Activated CD8-positive, alpha-beta memory T cell treated with anti-CD3 and anti-CD28 coated beads for 4 hours (primary cell): ENCODE measurements around the gene SLC29A4.
"Not testable (repeated sequence)": the region's sequence is repeated elsewhere in the genome, so short reads cannot be mapped to it uniquely, and the experiment has no call there.

Experiments used
- DNase-seq, 2 donors: peaks; one replicate each; pipeline ENCODE4 v3.0.0-alpha.2; 2020; ENCODE audit warnings: low read depth in 2 of 2

SLC29A4 gene

GRCh38 chr7:5296015-5296610 is 13.4 kb downstream of the SLC29A4 start:
- no peak for DNase-seq

- peak; percentile 35 to 47 for DNase-seq
Observed at GRCh38 chr7:5296611-5297226, 14.0 kb downstream of the SLC29A4 start.

DNA sequence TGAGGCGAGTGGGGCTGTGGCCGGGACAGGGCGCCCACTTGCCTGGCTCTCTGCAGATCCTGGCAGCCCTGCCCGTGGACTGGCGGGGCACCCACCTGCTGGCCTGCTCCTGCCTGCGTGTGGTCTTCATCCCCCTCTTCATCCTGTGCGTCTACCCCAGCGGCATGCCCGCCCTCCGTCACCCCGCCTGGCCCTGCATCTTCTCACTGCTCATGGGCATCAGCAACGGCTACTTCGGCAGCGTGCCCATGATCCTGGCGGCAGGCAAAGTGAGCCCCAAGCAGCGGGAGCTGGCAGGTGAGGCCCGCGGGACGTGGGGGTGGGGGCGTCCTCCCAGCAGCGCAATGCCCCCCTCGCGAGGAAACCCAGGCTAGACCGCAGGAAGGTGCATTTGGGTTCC is 17.6 kb downstream of the SLC29A4 start:
- DNase-seq = no peak

GRCh38 chr7:5302577-5302976 is 19.8 kb downstream of the SLC29A4 start:
- DNase-seq = no peak

DNA sequence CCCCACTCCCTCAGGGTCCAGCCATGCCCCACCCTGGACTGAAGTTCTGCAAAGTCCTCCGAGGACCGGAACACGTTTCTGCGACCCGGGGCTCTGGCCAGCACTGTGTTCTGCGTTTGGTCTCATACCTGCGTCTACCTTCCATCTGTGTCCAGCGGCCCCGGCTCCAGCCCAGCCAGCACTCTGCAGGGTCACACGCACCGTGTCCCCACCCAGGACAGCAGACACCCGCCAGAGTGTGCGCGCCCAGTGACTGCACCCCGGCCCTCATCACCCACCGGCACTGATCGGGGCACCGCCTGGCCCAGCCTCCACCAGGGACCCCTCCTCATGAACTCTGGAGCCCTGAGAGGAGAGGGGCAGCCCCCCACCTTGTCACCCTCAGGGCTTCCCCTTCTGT is 20.3 kb downstream of the SLC29A4 start:
- DNase-seq = no peak

- no peak for DNase-seq
Observed at GRCh38 chr7:5303591-5304505, 21.1 kb downstream of the SLC29A4 start.

- DNase-seq = not testable (repeated sequence)
Observed at GRCh38 chr7:5305050-5305449, 22.3 kb downstream of the SLC29A4 start.

DNA sequence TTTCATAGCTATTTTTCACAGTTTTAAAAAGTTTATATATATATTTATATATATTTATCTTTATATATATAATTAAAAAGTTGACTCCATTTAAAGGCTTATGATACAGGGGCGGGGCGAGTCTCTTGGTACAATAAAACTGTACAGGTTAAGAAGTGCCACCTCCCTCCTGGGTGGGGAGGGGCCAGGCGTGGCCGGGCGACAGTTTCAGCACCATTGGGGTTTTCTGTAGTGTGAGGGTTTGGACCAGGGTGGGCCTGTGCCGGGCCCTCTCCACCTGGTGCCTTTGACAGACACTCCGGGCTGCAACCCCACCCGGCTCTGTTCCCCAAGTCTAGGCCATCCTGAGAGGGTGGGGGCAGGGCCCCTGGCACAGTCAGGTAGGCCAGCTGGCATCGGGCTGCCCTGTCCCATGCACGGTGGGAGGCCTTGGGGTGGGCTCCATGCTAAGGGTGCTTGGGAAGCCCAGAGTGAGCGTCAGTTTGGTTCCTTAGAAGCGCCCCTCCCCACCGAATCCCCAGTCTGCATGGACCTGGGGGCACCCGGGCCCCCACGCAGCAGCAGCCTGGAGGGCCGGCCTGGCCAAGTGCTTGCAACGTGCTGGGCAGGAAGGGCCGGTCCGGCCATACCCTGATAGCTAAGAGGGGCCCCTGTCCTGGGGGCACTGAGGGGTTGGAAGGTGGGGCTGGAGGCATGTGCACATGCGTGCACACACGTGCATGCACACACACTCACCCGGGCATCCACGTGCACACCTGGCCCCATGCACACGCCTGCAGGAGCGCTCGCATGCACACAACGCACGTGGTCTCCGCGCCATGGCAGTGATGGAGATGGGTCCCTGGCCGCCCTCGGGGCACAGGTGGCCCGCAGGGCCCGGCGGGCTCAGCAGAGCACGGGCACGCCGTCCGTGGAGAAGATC is 24.7 kb downstream of the SLC29A4 start:
- DNase-seq = not testable (repeated sequence)

DNA sequence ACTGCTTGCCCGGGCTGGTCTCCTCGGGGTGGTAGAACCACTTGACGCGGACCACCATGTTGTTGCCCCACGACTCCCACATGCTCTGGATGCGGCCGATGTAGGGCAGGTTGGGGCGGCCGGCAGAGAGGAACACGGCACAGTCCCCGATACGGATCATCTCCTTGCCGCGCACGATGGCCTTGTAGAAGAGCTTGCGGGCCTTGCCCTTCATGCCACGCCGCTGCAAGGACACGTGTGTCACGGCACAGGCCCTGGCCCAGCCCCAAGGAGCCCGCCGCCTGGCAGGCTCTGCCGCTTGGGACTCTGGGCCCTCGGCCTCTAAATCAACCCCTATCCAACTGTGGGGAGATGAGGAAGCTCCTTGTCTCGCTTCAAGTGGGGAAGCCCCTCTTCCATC is 26.4 kb downstream of the SLC29A4 start:
- no peak for DNase-seq

- no peak for DNase-seq
Observed at GRCh38 chr7:5310822-5311405, 28.2 kb downstream of the SLC29A4 start.

DNA sequence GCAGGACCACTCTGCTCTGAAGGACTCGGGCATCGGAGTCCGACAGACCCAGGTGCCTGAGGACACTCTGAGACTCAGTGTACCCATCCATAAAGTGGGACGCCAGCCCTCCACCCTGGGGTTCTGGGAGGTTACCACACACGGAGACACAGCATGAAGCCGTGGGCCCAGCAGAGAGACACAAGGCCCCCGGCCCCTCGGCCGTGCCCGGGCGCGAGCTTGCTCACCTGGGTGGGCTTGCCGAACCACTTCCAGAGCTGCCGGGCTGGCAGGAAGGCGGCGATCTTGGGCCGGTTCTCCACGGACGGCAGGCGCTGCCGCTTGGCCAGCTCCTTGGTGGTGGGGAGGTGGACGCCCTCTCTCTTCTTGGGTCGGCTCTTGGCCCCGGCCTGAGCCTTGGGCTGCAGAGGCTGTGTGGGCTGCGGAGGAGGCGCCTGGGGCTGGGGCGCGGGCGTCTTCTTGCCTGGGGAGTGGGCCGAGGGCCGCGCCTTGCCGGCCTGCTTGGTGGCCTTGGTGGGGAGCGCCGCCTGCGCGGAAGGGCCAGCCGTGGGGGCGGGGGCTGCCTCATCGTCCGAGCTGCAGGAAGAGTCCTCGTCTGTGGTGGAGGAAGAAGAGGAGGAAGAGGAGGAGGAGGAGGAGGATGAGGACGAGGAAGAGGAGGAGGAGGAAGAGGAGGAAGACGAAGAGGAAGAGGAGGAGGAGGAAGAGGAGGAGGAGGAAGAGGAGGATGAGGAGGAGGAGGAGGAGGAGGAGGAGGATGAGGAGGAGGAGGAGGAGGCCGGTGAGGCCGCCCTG is 29.7 kb downstream of the SLC29A4 start:
- not testable (repeated sequence) for DNase-seq

- not testable (repeated sequence) for DNase-seq
Observed at GRCh38 chr7:5313076-5313885, 30.5 kb downstream of the SLC29A4 start.

DNA sequence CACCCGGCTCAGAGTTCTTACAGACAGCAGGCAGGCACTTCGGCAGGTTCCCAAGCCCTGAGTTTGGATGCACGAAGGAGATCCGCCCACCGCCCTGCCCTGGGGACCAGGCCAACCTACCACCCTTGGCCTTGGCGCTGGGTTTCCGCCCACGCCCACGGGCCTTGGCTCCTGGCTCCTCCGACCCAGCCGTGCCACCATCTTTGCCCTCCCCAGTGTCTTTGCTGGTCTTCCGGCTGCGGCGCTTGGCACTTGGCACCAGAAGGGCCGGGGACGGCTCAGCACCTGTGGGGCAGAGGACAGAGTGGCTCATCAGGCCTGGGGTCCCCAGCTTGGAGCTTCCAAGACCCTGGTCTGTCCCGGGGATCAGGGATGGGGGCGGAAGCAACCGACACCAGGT is 32.1 kb downstream of the SLC29A4 start:
- no peak for DNase-seq

- DNase-seq = no peak
Observed at GRCh38 chr7:5315761-5316160, 33.0 kb downstream of the SLC29A4 start.

DNA sequence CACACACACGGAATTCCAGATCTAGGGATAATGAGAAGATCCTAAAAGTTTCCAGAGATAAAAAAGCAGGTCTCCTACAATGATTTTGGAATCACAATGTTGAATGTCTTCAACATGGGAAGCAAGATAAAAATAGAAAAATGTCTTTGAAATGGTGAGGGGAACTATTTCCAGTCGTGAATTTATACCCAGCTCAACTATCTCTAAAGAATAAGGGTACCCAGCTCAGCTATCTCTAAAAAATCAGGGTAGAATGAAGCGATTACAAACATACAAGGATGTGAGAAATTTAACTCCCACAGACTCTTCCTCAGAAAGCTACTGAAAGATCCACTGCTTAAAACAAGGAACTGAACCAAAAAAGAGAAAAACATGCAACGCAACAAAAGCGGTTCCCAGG is 35.9 kb downstream of the SLC29A4 start:
- not testable (repeated sequence) for DNase-seq

GRCh38 chr7:5320391-5320790 is 37.6 kb downstream of the SLC29A4 start:
- DNase-seq = no peak

DNA sequence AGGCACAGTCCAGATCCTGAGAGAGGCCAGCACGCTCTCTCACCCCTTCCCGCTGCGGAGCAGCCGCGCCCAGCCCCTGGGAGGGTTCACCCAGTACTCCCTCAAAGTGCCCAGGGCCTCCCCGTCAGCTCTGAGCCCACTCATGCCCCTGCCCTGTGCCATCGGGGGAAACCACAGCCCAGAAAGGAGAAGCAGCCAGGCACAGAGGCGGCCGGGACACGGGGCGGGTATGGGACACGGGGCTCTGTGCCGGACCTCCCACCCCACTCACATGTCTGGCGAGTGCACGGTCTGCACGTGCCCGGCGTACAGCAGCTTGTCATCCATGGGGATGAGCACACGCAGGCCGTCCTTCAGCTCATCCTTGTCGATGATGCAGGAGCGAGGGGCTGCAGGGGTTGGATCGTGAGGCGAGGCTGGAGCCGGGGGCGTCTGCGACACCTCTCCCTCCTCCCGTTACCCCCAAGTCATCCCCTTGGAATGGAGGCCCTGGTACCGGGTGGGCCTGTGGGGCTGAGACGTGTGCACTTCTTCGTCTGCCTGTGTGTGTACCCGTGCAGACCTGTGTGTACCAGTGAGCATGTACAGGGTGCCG is 38.2 kb downstream of the SLC29A4 start:
- DNase-seq = no peak

GRCh38 chr7:5322621-5323410 is 40.1 kb downstream of the SLC29A4 start:
- no peak for DNase-seq
